HL-60 (cell line): ENCODE data around the gene TRIM63.

Experiments
- DNase-seq, 2 experiments: peaks; one replicate each; pipeline ENCODE4 v3.0.0-alpha.2; 2010 to 2020; ENCODE audit warnings: low read depth in 1 of 2, low spot score in 1 of 2
- H3K27ac ChIP-seq: fragments of 250-450 bp; sonication (Bioruptor Pico); replicated peaks from 2 replicates; pipeline ENCODE4 v1.5.1; 2020; ENCODE audit warnings: mild to moderate bottlenecking, moderate library complexity
- H3K27me3 ChIP-seq: fragments of 250-450 bp; sonication (Bioruptor Pico); 2 replicates; pipeline ENCODE4 v1.5.1; 2021; ENCODE audit warnings: mild to moderate bottlenecking, moderate library complexity; ENCODE audit not compliant: insufficient read depth, poor library complexity, severe bottlenecking
- H3K4me3 ChIP-seq: replicated peaks from 2 replicates; pipeline ENCODE4 v1.5.1; 2011; ENCODE audit warnings: mild to moderate bottlenecking, control low read depth, low read length; ENCODE audit not compliant: insufficient read depth
- GABPA ChIP-seq: IDR thresholded peaks from 2 replicates; pipeline ENCODE4 v1.6.1; 2012; ENCODE audit warnings: low read depth
- POLR2AphosphoS5 ChIP-seq: IDR thresholded peaks from 2 replicates; pipeline ENCODE4 v1.6.1; 2012; ENCODE audit warnings: low read depth
- SPI1 ChIP-seq: IDR thresholded peaks from 2 replicates; pipeline ENCODE4 v1.6.1; 2012; ENCODE audit warnings: low read depth, mild to moderate bottlenecking, borderline replicate concordance
- TF ChIP-seq, protein P1 (sequence below): IDR thresholded peaks from 2 replicates; pipeline ENCODE4 v1.6.1; 2012; ENCODE audit warnings: low read depth; ENCODE audit not compliant: insufficient replicate concordance
- TF ChIP-seq, protein P2 (sequence below): IDR thresholded peaks from one replicate; pipeline ENCODE4 v1.5.1; 2011; ENCODE audit warnings: low read length, control low read depth, inconsistent platforms; ENCODE audit not compliant: insufficient read depth

Gene TRIM63

DNA sequence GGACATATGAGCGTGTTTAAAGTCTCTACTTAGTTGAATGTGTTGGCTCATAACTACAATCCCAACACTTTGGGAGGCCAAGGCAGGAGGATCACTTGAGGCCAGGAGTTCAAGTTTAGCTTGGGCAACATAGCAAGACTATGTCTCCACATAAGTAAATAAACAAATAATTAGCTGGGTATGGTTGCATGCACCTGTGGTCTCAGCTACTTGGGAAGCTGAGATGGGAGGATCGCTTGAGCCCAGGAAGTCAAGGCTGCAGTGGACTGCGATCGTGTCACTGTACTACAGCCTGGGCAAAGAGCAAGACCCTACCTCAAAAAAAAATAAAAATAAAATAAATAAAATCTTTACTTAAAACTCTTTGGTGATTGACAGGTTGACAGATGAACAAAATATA lies 31.2 kb upstream of the TRIM63 start:
- no peak overlapping the region for H3K4me3 ChIP-seq
- no peak for DNase-seq
- TF ChIP-seq SPI1 (no peak), POLR2AphosphoS5 (no peak), GABPA (no peak)
- TF ChIP-seq, protein P1, sequence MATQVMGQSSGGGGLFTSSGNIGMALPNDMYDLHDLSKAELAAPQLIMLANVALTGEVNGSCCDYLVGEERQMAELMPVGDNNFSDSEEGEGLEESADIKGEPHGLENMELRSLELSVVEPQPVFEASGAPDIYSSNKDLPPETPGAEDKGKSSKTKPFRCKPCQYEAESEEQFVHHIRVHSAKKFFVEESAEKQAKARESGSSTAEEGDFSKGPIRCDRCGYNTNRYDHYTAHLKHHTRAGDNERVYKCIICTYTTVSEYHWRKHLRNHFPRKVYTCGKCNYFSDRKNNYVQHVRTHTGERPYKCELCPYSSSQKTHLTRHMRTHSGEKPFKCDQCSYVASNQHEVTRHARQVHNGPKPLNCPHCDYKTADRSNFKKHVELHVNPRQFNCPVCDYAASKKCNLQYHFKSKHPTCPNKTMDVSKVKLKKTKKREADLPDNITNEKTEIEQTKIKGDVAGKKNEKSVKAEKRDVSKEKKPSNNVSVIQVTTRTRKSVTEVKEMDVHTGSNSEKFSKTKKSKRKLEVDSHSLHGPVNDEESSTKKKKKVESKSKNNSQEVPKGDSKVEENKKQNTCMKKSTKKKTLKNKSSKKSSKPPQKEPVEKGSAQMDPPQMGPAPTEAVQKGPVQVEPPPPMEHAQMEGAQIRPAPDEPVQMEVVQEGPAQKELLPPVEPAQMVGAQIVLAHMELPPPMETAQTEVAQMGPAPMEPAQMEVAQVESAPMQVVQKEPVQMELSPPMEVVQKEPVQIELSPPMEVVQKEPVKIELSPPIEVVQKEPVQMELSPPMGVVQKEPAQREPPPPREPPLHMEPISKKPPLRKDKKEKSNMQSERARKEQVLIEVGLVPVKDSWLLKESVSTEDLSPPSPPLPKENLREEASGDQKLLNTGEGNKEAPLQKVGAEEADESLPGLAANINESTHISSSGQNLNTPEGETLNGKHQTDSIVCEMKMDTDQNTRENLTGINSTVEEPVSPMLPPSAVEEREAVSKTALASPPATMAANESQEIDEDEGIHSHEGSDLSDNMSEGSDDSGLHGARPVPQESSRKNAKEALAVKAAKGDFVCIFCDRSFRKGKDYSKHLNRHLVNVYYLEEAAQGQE = no peak
- TF ChIP-seq, protein P2, sequence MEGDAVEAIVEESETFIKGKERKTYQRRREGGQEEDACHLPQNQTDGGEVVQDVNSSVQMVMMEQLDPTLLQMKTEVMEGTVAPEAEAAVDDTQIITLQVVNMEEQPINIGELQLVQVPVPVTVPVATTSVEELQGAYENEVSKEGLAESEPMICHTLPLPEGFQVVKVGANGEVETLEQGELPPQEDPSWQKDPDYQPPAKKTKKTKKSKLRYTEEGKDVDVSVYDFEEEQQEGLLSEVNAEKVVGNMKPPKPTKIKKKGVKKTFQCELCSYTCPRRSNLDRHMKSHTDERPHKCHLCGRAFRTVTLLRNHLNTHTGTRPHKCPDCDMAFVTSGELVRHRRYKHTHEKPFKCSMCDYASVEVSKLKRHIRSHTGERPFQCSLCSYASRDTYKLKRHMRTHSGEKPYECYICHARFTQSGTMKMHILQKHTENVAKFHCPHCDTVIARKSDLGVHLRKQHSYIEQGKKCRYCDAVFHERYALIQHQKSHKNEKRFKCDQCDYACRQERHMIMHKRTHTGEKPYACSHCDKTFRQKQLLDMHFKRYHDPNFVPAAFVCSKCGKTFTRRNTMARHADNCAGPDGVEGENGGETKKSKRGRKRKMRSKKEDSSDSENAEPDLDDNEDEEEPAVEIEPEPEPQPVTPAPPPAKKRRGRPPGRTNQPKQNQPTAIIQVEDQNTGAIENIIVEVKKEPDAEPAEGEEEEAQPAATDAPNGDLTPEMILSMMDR = no peak
- H3K27me3 ChIP-seq = no peaks in the 10 kb centered on the region
- no peak overlapping the region for H3K27ac ChIP-seq

DNA sequence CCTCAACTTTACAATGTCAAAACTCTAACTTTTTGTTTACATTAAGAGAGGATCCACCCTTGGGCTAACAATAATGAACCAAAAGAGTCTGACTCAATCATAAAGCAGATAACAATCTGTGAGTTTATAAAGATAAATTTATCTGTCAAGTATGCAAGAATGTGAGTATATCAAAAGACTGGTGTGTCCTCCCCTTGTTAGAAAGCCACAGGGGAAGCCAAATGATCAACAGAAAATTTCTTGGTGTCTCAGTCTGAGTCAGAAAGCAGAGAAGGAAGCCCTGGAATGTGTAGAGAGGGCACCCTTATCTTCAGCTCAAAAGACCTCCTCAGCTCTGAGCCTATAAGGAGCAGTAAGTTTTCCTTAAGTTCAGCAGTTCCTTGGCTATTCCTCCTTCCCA lies 30.3 kb upstream of the TRIM63 start:
- DNase-seq = no peak
- no peaks in the 10 kb centered on the region for H3K27me3 ChIP-seq
- TF ChIP-seq GABPA = no peak
- TF ChIP-seq, protein P2 = no peak
- TF ChIP-seq, protein P1 = no peak
- TF ChIP-seq POLR2AphosphoS5 = no peak
- TF ChIP-seq SPI1 = no peak
- H3K4me3 ChIP-seq = no peak overlapping the region
- H3K27ac ChIP-seq = no peak overlapping the region

DNA sequence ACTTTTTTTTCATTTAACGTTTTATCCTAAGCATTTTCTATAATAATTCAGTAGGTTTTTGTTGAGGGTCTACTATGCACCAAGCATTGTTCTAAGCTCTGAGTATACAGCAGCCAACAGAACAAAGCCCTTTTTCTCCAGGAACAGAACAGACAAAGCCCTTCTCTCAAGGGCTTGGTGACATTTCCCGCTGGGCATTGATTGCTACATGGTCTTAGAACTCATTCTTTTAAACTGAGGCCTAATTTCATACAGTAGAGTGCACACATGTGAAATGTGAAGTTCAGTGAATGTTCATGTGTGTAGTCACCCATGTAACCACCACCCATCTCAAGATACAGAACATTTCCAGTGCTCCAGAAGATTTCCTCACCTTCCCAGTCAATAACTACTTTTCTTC lies 29.0 kb upstream of the TRIM63 start:
- H3K27ac ChIP-seq = no peak overlapping the region
- H3K27me3 ChIP-seq = no peaks in the 10 kb centered on the region
- H3K4me3 ChIP-seq = no peak overlapping the region
- no peak for TF ChIP-seq GABPA
- TF ChIP-seq, protein P1 = no peak
- no peak for TF ChIP-seq POLR2AphosphoS5
- no peak for TF ChIP-seq SPI1
- TF ChIP-seq, protein P2 = no peak
- DNase-seq = no peak
